Measurements from ENCODE around the gene LECT2. TPM values are rescaled to one million over a fixed set of nuclear protein-coding genes. Genes with fewer than 3 reads are reported as not detected.

The LECT2 gene
- total RNA-seq, 2 donors from 2014 or later = not detected

DNA sequence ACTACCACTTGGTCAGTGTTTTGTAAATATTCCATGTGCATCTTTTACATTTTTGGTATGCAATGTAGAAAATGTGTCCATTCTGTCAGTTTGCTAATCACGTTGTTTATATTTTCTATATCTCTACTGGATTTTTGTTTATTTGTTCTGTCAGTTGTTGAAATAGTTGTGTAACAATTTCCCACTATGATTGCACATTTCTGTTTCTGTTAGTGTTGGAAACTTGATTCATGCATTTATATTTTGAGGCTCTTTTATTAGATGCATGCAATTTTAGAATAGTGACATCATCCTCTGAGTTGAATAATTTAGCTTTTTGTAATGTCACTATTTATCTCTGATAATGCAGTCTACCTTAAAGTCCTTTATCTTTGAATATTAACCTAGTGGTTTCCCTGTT is 25.8 kb upstream of the LECT2 start:
- intact Hi-C loops (cut with DNase I, micrococcal nuclease) = no loop called here
- DNase-seq = no peak
- no peak for ATAC-seq

DNA sequence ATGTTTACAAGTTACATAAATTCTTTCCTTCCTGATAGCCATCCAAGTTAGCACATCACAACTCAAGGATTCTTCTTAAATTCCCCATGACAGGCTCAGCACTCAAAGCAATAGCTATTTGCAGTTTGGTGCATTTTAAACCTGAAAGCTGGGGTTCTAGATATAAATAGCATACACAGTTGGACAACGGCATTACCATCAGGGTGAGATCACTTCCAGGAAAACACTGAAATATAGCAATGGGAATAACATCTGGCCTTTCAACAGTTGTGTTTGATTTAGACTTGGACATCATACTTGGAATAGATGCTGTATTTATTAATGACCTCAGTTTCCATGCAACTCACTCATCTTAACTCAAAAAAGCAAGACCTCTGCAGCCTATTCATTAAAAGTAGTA is 24.7 kb upstream of the LECT2 start:
- intact Hi-C loops (cut with DNase I, micrococcal nuclease) = no loop called here
- DNase-seq (no peak), ATAC-seq (no peak)

DNA sequence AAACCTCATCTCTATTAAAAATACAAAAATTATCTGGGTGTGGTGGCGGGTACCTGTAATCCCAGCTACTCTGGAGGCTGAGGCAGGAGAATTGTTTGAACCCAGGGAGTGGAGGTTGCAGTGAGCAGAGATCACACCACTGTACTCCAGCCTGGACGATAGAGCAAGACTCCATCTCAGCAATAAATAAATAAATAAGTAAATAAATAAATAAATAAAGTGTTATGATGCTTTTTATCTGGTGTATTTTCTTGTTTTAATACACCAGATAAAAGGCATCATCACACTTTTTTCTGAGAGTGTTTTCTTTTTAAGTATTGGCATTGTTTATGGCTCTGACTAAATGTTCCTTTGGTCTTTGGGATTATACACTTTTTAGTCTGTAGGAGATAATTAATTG is 24.2 kb upstream of the LECT2 start:
- intact Hi-C loops (cut with DNase I, micrococcal nuclease) = no loop called here
- ATAC-seq = no peak

DNA sequence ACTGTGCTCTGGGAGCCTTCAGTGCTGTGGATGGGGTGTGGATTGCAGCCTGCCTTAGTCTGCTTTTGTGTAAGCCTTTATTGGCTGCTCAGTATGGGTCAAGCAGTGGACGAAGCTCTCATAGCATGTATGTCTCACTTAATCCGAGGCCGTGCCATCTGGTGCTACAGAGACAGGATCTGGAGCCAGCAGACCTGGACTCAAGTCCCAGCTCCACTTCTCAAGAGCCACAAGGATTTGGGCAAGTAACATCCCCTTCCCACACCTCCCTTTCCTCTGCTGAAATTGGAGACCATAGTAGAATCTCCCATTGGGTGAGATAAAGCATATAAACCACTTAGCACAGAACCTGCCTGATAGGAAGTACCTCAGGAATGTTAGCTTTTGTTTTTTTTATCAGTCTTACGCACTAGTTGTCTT is 23.4 kb upstream of the LECT2 start:
- ATAC-seq (no peak), DNase-seq (no peak)
- intact Hi-C loops (cut with DNase I, micrococcal nuclease) = no loop called here

More for the DNA sequence above, 24.2 kb upstream of the LECT2 start:
- no peak for DNase-seq

DNA sequence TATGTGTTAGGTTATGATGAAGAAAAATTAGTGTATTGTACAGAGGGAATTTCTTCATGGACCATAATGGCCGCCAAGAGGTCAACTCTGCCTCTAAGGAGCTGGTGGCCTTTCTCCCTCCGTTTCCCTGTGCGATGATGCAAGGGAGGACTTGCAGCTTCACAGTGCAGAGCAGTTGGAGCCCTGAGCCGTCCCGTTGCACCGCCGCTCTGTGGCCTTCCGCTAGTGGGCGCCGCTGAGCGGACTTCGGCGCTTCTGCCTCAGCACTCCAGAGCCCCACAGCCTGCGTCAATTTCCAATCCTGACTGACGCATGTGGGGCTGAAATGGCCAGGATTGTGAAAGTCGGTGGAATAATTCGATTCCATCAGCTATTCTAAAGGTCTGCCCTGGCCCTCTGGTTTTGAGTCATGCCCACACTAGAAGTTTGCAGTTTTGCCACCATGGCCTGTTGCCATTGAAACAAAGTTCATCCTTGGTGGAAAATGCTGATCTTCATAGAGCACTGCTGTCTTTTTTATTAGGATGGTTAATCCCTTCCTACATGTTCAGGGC is 22.7 kb upstream of the LECT2 start:
- ATAC-seq = peak; percentile 83
- peak; percentile 60 to 70 for DNase-seq
- intact Hi-C loops (cut with DNase I, micrococcal nuclease) = no loop called here

DNA sequence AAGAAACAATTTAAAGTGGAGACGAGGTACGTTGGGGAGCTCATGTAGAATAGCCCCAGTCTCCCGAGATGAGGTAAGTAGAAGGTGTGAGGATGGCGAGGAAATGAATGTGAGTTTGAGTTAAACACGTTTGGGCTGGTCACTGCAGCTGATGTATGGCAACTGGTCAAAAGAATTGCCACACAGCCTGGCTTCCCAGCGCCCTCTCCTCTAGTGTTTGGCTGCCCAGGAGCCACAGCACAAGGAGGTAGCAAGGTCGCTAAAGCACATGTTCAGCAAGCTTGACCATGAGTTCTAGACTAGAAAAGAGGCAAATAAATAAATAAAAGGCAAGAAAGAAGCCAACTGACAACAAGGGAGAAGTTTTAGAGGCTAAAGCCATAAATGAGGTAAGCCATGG is 21.4 kb upstream of the LECT2 start:
- ATAC-seq = no peak
- no peak for DNase-seq
- intact Hi-C loops (cut with DNase I, micrococcal nuclease) = no loop called here

DNA sequence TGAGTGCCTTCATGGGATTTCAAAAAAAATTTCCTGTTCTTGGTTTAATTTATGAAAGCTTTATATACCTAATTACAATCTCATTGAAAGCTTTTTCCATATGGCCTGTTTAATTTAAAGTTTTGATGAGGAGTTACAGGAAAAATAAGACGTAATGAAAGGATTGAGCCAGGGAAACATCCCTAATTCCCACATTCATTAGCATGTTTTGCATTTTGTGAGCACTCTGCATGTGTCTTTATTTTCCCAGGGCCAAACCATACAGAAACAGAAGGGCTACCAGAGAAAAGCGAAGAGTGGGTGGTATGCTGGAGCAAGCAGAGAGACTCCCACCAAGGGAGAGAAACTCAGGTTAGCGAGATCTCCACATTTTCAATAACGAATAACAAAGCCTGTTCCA is 20.3 kb upstream of the LECT2 start:
- ATAC-seq (no peak), DNase-seq (no peak)
- intact Hi-C loops (cut with DNase I, micrococcal nuclease) = no loop called here

DNA sequence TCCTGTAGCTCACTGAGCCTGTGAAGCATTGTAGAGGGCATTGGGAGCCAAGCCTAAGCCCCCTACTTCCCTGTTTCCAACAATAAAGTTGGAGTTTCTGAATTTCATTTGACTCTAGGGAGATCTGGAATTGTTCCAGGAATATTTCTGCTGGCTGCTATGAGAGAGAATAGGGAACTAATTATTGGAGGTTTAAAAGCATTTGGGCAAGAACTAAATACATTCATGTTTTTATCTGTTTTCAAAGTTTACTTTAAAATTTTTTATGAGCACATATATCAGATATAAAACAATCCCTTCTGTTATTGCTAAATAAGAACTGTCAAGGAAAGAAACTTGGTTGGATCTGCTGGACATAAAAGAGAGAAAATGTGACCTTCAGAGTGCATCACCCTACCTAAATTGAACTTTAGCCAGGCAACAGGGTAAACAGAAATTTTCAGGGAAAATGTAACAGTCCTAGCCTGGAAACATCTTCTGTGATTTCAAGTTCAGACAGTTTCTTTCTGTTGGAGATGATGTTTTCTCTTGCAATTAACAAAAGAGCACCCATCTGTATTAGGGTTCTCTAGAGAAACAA is 19.3 kb upstream of the LECT2 start:
- ATAC-seq (no peak), DNase-seq (no peak)
- intact Hi-C loops (cut with DNase I, micrococcal nuclease) = no loop called here

DNA sequence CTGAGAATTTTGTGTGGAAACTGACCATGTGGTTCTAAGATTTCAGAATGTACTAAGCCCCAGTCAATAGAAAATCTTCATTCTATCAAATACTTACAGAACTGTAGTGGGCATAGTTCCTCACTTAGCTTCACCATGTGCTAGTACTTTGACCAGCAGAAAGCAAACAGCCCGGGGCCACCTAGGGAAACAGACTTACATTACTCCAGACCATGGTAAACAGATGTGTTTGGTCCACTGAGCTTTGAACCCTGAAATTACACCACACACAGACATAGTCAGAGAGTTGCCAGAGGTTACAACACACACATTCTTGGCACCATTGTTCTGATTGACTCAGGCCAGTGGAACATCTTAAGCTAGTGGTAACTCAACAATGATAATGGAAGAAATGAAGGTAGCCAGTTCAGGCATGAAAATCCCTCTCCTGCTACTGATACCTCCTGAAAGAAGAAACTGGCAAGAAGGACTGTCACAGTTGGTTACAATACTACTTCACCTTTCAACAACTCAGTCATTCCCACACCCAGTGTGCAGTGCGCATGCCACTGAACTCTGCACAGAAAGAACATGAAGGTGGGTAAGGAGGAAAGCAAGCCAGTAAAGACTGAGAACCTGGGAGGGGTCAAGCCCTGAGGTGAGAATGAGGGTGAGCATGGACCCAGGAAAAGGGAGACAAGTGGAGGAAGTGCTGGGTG is 18.7 kb upstream of the LECT2 start:
- intact Hi-C loops (cut with DNase I, micrococcal nuclease) = no loop called here
- peak; percentile 91 for ATAC-seq
- DNase-seq = no peak

DNA sequence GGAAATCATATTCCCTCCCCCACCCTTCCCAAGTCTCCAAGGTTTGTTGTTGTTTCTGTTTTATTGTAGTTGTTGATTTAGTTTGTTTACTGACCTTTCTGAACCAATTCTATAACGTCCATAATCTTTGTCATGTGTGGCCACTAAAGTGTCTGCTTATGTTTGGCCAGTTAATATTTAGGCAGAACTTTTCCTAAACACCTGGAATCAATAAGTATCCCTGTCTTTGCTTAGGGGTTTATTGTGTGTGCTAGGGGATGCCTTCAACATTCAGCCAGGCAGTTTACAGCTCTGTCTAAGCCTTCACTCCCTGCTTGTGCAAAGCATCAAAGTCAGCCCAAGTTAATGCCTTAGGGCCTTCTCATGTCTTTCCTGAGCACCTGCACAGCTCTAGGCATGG is 16.9 kb upstream of the LECT2 start:
- no peak for DNase-seq
- intact Hi-C loops (cut with DNase I, micrococcal nuclease) = no loop called here
- no peak for ATAC-seq

DNA sequence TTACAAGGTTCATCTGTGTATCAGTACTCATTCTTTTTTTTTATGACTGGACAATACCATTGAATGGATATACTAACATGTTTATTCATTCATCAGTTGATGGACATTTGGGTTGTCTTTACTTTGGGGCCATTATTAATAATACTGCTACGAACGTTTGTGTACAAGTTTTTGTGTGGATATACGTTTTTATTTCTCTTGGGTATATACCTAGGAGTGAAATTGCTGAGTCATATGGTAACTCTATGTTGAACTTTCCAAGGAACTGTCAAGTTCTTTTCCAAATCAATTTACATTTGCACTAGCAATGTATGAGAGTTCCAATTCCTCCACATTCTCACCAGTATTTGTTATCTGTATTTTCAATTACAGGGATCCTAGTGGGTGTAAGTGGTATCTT is 12.0 kb upstream of the LECT2 start:
- DNase-seq = no peak
- ATAC-seq = no peak
- intact Hi-C loops (cut with DNase I, micrococcal nuclease) = no loop called here

DNA sequence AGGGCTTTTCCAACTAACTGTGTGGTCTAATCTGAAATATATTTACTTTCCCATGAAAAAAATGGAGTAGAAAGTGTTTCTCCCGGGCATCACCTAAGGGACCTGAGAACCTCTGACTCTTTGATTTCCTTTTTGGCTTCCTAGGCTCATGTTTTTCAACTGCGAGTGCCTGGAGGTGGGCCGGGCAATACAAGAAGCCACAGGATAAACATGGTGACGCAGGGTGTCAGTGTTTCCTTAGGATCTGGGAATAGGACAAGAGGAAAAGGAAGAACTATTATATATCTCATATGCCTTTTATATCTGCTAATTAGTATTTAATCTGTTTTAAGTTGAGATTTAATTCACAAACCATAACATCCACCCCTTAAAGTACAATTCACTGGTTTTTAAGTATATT is 11.4 kb upstream of the LECT2 start:
- intact Hi-C loops (cut with DNase I, micrococcal nuclease) = no loop called here
- no peak for ATAC-seq
- no peak for DNase-seq

DNA sequence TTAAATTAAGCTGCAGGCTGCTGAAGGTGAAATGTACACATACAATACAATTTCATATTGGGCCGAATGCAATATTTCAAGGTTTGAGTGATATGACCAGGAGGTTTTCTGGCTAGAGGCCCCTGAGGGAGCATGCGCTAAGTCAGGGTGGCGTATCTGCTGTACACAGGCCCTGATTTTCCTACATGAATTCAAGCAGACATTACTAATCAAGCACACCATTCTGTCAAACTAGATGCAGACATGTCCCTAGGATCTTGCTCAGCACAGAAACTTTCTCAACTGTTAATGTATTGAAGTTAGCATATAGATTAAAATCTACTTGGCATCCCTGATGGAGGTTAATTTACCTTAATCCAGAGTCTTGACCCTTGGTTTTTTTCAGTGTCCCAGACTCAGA is 10.7 kb upstream of the LECT2 start:
- intact Hi-C loops (cut with DNase I, micrococcal nuclease) = no loop called here
- DNase-seq = no peak
- ATAC-seq = no peak

DNA sequence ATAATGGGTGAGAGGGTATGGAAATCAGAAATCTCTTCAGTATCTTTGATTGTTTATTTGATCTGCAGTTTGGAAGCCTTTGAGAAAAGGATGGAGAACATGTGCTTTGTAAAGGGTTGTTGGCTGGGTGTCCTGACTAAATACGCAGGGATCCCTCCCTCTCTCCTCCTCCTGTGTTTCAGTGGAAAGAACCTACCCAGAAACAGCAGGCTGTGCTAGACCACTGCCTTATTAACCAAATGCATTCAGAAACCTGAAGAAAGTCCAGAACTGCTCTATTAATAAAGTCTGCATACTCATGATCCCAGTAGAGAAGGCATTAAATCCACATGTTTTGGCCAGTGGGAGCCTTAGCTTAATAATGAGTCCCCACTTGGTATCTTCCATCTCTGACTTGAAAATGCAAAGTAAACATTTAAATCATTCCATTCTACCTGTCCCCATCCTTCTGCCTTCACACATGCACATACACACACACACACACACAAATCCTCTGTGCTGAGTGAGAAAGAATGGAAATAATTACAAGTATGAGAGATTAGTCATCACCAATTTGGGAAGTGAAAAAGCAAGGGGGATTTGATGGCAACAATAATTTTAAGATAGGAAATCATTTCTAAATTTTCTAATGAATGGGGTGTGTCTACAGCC is 10.0 kb upstream of the LECT2 start:
- DNase-seq (no peak), ATAC-seq (no peak)

DNA sequence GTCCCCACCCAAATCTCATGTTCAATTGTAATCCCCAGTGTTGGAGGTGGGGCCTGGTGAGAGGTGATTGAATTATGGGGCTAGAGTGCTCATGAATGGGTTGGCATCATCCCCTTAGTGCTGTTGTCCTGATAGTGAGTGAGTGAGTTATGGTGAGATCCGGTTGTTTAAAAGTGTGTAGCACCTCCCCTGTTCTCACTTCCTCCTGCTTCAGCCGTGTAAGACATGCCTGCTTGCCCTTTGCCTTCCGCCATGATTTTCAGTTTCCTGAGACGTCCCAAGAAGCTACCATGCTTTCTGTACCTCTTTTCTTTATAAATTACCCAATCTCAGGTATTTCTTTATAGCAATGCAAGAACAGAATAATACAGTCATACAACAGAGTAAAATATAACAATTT is 742 bp upstream of the LECT2 start:
- ATAC-seq (no peak), DNase-seq (no peak)
- intact Hi-C loops (cut with DNase I, micrococcal nuclease) = no loop called here

More for the DNA sequence above, 10.0 kb upstream of the LECT2 start:
- intact Hi-C loops (cut with DNase I, micrococcal nuclease) = no loop called here

DNA sequence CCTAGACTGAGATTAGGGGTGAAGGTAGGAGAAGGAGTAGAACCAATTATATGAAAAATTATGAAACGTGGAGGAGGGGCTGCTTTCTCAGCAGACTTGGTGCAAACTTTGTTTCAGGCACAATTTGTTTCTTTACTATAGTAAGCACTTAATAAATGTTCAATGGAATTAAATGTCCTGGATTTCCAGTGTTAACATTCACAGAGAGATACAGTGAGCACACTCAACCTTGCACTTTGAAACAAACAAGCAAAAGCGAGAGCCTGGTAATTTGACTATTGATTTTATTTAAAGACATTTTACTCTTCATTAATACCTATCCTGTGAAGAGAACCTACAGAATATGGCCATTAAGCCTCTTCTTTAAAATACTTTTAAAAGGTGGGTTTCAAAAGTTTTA is 933 bp downstream of the LECT2 start:
- no peak for DNase-seq
- ATAC-seq = no peak
- intact Hi-C loops (cut with DNase I, micrococcal nuclease) = no loop called here

DNA sequence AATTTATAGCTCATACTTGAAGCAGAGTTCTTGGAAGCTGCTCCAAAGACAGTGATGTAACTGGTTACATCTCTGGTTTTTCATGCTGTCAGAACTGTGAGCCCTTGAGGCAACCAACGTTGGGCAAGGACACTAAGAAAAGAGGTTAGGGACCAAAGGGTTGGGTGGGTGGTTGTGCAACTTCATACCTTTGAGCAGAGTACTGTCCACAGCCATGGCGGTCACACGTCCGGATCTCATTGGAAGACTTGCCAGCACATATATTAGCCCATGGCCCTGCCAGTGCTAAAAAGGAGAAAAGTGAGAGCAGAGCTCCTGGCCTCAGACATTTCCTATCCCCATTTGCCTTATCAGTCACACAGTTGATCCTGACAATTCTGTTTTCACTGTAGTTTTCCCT is 2.1 kb downstream of the LECT2 start:
- DNase-seq = no peak
- no peak for ATAC-seq
- intact Hi-C loops (cut with DNase I, micrococcal nuclease) = no loop called here

DNA sequence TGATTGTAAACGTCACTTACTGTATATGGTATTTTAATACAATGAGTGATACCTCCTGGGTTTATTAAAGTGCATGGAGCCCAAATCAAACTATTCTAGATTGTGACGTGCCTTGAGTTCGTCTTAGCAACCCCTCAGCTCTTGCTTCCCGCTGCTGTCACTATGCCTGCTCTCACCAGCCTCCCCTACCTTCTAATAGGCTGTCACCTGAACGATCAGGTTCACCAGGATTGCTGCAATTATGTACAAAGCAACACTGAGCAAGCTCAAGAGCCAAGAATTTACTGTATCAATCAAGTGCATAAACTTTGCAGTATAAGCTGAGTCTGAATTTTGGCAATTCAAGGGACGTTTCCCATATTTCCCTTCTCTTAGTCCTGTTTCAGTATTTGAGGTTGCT is 3.0 kb downstream of the LECT2 start:
- no peak for DNase-seq
- no peak for ATAC-seq
- intact Hi-C loops (cut with DNase I, micrococcal nuclease) = no loop called here

DNA sequence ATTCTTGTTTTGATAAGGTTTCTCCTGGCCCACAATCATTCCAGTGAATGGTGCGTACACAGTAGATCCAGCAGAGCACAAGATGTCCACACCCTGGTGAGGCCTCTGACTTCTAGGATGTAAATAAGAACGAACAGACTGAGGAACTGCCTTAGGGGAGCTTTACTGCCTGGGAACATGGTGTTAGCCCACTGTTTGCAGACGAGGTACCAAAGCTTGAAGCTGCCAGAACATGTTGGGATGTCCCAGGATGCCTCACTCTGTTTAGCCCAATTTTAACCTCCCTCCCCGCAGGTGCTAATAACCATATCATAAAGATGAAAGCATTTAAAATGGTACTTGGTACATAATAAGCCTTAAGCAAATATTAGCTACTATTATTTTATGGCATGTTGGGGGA is 3.5 kb downstream of the LECT2 start:
- DNase-seq = no peak
- intact Hi-C loops (cut with DNase I, micrococcal nuclease) = no loop called here

DNA sequence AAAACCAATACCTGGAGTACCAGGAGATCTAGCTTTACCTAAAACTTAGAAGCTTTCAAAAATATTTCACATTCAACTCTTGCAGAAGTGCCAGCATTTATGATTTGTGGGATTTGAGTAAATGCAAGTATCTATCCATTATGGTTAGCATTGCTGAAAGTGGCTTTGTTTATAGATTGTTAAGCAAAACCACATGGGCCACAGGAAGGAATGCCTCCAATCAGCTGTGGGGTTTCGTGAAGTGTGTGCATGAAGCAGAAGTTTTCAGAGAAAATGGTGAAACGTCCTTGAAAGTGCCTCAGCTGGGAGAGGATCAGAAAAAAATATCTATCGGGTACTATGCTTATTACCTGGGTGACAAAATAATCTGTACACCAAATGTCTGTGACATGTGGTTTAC is 4.2 kb downstream of the LECT2 start:
- ATAC-seq = no peak
- intact Hi-C loops (cut with DNase I, micrococcal nuclease) = no loop called here
- DNase-seq = no peak

More for the DNA sequence above, 3.5 kb downstream of the LECT2 start:
- ATAC-seq = peak; percentile 37

Measured in left colon (tissue), 2 donors.